ENCODE results near the gene SUSD1.

- TF ChIP-seq, protein P1, sequence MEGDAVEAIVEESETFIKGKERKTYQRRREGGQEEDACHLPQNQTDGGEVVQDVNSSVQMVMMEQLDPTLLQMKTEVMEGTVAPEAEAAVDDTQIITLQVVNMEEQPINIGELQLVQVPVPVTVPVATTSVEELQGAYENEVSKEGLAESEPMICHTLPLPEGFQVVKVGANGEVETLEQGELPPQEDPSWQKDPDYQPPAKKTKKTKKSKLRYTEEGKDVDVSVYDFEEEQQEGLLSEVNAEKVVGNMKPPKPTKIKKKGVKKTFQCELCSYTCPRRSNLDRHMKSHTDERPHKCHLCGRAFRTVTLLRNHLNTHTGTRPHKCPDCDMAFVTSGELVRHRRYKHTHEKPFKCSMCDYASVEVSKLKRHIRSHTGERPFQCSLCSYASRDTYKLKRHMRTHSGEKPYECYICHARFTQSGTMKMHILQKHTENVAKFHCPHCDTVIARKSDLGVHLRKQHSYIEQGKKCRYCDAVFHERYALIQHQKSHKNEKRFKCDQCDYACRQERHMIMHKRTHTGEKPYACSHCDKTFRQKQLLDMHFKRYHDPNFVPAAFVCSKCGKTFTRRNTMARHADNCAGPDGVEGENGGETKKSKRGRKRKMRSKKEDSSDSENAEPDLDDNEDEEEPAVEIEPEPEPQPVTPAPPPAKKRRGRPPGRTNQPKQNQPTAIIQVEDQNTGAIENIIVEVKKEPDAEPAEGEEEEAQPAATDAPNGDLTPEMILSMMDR (IDR thresholded peaks at IDR 0.05), result no peak
- TF ChIP-seq POLR2A (IDR thresholded peaks at IDR 0.05) (no peak), POLR2AphosphoS5 (IDR thresholded peaks at IDR 0.05) (no peak), EP300 (IDR thresholded peaks at IDR 0.05) (no peak)
Measured at GRCh38 chr9:112149211-112149610, 25.9 kb downstream of the SUSD1 start.

All from upper lobe of left lung (tissue), 4 donors.